Liver (tissue), 9 donors: ENCODE results near the gene PKP3. TPM values are rescaled to one million over a fixed set of nuclear protein-coding genes. Genes with fewer than 3 reads are reported as not detected.

Experiments used
- DNase-seq: peaks from one replicate; pipeline ENCODE4 v3.0.0-alpha.2; 2017; ENCODE audit warnings: low spot score
- H3K27ac ChIP-seq, 2 donors: one replicate each; pipeline ENCODE4 v1.7.0; 2013; ENCODE audit warnings: inconsistent platforms in 2 of 2, low read length in 2 of 2, control low read depth in 1 of 2, low read depth in 1 of 2, mild to moderate bottlenecking in 1 of 2
- H3K27me3 ChIP-seq, 4 donors: one replicate each; pipeline versions ENCODE4 v1.6.1 to v1.7.0; 2013; ENCODE audit warnings: low read length in 3 of 4, inconsistent platforms in 1 of 4, mild to moderate bottlenecking in 1 of 4, moderate library complexity in 1 of 4; ENCODE audit not compliant: control insufficient read depth in 4 of 4, insufficient read depth in 4 of 4
- H3K36me3 ChIP-seq, 4 donors: one replicate each; pipeline versions ENCODE4 v1.6.1 to v1.7.0; 2013; ENCODE audit warnings: low read length in 3 of 4, mild to moderate bottlenecking in 3 of 4, low read depth in 1 of 4, moderate library complexity in 1 of 4; ENCODE audit not compliant: control insufficient read depth in 4 of 4, insufficient read depth in 3 of 4
- H3K4me1 ChIP-seq, 4 donors: one replicate each; pipeline versions ENCODE4 v1.6.1 to v1.7.0; 2013; ENCODE audit warnings: low read length in 3 of 4, mild to moderate bottlenecking in 3 of 4, moderate library complexity in 1 of 4; ENCODE audit not compliant: control insufficient read depth in 4 of 4, insufficient read depth in 4 of 4
- H3K4me3 ChIP-seq, 3 donors: one replicate each; pipeline versions ENCODE4 v1.6.1 to v1.7.0; 2013; ENCODE audit warnings: low read length in 3 of 3, control low read depth in 1 of 3, low read depth in 1 of 3, mild to moderate bottlenecking in 1 of 3
- H3K9ac ChIP-seq, 2 donors: one replicate each; pipeline ENCODE4 v1.7.0; 2013; ENCODE audit warnings: low read length in 2 of 2, mild to moderate bottlenecking in 2 of 2, moderate library complexity in 2 of 2, control low read depth in 1 of 2, low read depth in 1 of 2
- H3K9me3 ChIP-seq, 4 donors: one replicate each; pipeline versions ENCODE4 v1.6.1 to v1.7.0; 2013; ENCODE audit warnings: low read length in 3 of 4; ENCODE audit not compliant: control insufficient read depth in 4 of 4
- FOXA1 ChIP-seq: IDR thresholded peaks from 2 replicates; pipeline ENCODE4 v1.6.1; 2016; ENCODE audit warnings: antibody characterized with exemption
- FOXA2 ChIP-seq: IDR thresholded peaks from 2 replicates; pipeline ENCODE4 v1.6.1; 2016; ENCODE audit warnings: antibody characterized with exemption
- GABPA ChIP-seq, 2 donors: IDR thresholded peaks in 1 of 2; conservative IDR thresholded peaks in 1 of 2; 2 replicates each; pipeline ENCODE4 v1.6.1; 2016; ENCODE audit warnings: antibody characterized with exemption in 2 of 2, mild to moderate bottlenecking in 1 of 2, moderate library complexity in 1 of 2
- HNF4A ChIP-seq, 2 donors: conservative IDR thresholded peaks; 2 replicates each; pipeline ENCODE4 v1.6.1; 2016; ENCODE audit warnings: antibody characterized with exemption in 2 of 2, mild to moderate bottlenecking in 2 of 2
- HNF4G ChIP-seq: IDR thresholded peaks from 2 replicates; pipeline ENCODE4 v1.6.1; 2016; ENCODE audit warnings: antibody characterized with exemption
- JUND ChIP-seq, 2 donors: IDR thresholded peaks; 2 replicates each; pipeline ENCODE4 v1.6.1; 2016; ENCODE audit warnings: antibody characterized with exemption in 2 of 2
- NR2F2 ChIP-seq: IDR thresholded peaks from 2 replicates; pipeline ENCODE4 v1.6.1; 2016; ENCODE audit warnings: antibody characterized with exemption
- RAD21 ChIP-seq, 2 donors: IDR thresholded peaks; 2 replicates each; pipeline ENCODE4 v1.6.1; 2016; ENCODE audit warnings: antibody characterized with exemption in 2 of 2, mild to moderate bottlenecking in 2 of 2
- RXRA ChIP-seq, 2 donors: IDR thresholded peaks; 2 replicates each; pipeline ENCODE4 v1.6.1; 2017 to 2018; ENCODE audit warnings: antibody characterized with exemption in 2 of 2, mild to moderate bottlenecking in 1 of 2
- SP1 ChIP-seq: IDR thresholded peaks from 2 replicates; pipeline ENCODE4 v1.6.1; 2018; ENCODE audit warnings: antibody characterized with exemption, mild to moderate bottlenecking
- TAF1 ChIP-seq: conservative IDR thresholded peaks from 2 replicates; pipeline ENCODE4 v1.6.1; 2016; ENCODE audit warnings: antibody characterized with exemption, mild to moderate bottlenecking
- YY1 ChIP-seq: IDR thresholded peaks from 2 replicates; pipeline ENCODE4 v1.6.1; 2016; ENCODE audit warnings: antibody characterized with exemption, mild to moderate bottlenecking
- WGBS: extraction: QIAGEN DNeasy Blood & Tissue Kit; methylation state at CpG from one replicate; pipeline ENCODE4 v1.1.7; 2013; 5-methylcytosine and 5-hydroxymethylcytosine counted together
- polyA plus RNA-seq, 2 donors: library from polyadenylated mRNA; stranded (reverse) in 1 of 2; unstranded in 1 of 2; fragments of 200-250 nt in 1 of 2; fragments of >200 nt in 1 of 2; fragmentation: Nextera tagmentation in 1 of 2; extraction: Ambion mirVana in 1 of 2; gene quantifications; one replicate each; pipeline versions ENCODE4 v1.2.1 to v1.2.3, GENCODE V29; 2013 to 2015
- total RNA-seq, 2 donors: library from RNA; depleted of rRNA; stranded (reverse); fragments of >200 nt; gene quantifications; one replicate each; pipeline ENCODE4 v1.2.3, GENCODE V29; 2014
- TF ChIP-seq, protein P1 (sequence below): IDR thresholded peaks from 2 replicates; pipeline ENCODE4 v1.6.1; 2016; ENCODE audit warnings: antibody characterized with exemption
- TF ChIP-seq, protein P2 (sequence below): IDR thresholded peaks from 2 replicates; pipeline ENCODE4 v1.6.1; 2016; ENCODE audit warnings: antibody characterized with exemption
- TF ChIP-seq, protein P3 (sequence below): IDR thresholded peaks from 2 replicates; pipeline ENCODE4 v1.6.1; 2016; ENCODE audit warnings: antibody characterized with exemption
- TF ChIP-seq, protein P4 (sequence below): fragments of 150-350 bp; IDR thresholded peaks from 2 replicates; pipeline ENCODE4 v1.5.1; 2017; ENCODE audit warnings: improper control_type of control experiment, low read depth, low read length; ENCODE audit not compliant: missing input control
- donor health status: healthy.
- donor health status: healthy.
- donor health status: healthy.
- donor health status: healthy.
- donor health status: healthy.

The PKP3 gene
- total and polyA plus RNA-seq, 4 donors, result 0.08 to 0.37 (median 0.25) TPM; not detected in 1

DNA sequence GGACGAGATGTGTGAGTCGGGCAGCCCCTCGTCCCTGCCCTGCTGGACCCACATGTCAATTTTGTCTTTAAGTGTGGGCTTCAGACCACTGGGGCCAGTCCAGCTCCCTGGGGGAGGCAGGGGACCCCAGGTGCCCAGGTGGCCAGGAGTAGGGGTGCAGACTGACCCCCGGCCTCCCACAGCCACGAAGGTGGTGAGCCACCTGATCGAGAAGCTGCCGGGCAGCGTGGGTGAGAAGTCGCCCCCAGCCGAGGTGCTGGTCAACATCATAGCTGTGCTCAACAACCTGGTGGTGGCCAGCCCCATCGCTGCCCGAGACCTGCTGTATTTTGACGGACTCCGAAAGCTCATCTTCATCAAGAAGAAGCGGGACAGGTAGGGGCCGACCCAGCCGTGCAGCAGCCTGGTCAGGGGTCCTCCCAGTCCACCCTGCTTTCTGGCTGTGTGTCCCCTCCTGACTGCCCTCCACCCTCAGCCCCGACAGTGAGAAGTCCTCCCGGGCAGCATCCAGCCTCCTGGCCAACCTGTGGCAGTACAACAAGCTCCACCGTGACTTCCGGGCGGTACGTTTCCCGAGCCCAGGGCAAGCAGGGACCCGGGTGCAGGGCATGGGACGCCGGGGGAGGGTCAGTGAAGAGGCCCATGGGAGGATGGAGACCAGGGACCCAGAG, 9.9 kb downstream of the PKP3 start:
- no peak overlapping the region for H3K4me3 ChIP-seq
- no peak for TF ChIP-seq FOXA2
- TF ChIP-seq YY1, result no peak
- TF ChIP-seq TAF1, result no peak
- no peak for TF ChIP-seq RAD21 (IDR thresholded peaks at IDR 0.05)
- TF ChIP-seq, protein P1, sequence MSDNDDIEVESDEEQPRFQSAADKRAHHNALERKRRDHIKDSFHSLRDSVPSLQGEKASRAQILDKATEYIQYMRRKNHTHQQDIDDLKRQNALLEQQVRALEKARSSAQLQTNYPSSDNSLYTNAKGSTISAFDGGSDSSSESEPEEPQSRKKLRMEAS, result no peak
- no peak for TF ChIP-seq RXRA (IDR thresholded peaks at IDR 0.05)
- TF ChIP-seq, protein P2, sequence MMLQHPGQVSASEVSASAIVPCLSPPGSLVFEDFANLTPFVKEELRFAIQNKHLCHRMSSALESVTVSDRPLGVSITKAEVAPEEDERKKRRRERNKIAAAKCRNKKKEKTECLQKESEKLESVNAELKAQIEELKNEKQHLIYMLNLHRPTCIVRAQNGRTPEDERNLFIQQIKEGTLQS, result no peak
- TF ChIP-seq NR2F2, result no peak
- no peak for TF ChIP-seq SP1
- no peaks in the 10 kb centered on the region for H3K9me3 ChIP-seq
- peaks cover 22 to 37% (median 28%) of the 10 kb centered on the region in 4 donors for H3K4me1 ChIP-seq
- H3K36me3 ChIP-seq, result peaks cover 0 to 2% (median 0%) of the 10 kb centered on the region in 4 donors
- WGBS, result 90% methylated on average over 27 of the region's 27 CpGs
- peaks cover 0 to under 1% (median 0%) of the 10 kb centered on the region in 4 donors for H3K27me3 ChIP-seq
- no peak for DNase-seq
- H3K27ac ChIP-seq, result no peak overlapping the region
- H3K9ac ChIP-seq, result no peak overlapping the region

DNA sequence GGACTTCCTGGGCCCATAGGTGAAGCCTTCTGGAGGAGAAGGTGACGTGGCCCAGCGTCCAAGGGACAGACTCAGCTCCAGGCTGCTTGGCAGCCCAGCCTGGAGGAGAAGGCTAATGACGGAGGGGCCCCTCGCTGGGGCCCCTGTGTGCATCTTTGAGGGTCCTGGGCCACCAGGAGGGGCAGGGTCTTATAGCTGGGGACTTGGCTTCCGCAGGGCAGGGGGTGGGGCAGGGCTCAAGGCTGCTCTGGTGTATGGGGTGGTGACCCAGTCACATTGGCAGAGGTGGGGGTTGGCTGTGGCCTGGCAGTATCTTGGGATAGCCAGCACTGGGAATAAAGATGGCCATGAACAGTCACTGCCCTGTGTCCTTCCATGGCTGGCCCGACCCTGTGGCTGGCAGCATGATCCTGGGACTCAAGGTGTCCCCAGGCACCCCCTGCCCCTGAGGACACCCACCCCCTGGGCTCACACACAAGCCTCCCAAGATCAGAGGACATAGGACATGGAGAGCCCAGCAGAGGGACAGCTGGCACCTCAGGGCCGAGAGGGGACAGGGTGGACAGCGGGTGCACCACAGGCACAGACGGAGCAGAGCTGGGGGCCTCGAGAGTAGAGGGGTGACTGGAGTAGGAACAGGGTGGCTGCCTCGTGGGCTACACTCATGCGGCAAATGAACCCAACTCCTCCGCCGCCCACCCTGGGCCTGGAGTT, 10.7 kb downstream of the PKP3 start:
- Histone ChIP-seq H3K9me3 (no peaks in the 10 kb centered on the region), H3K4me3 (no peak overlapping the region), H3K9ac (no peak overlapping the region), H3K27ac (no peak overlapping the region), H3K27me3 (no peaks in the 10 kb centered on the region), H3K4me1 (peaks cover 30 to 45% (median 36%) of the 10 kb centered on the region in 4 donors), H3K36me3 (peaks cover 0 to 2% (median 0%) of the 10 kb centered on the region in 4 donors)
- no peak for DNase-seq
- 91% methylated on average over 14 of the region's 14 CpGs for WGBS
- TF ChIP-seq JUND (IDR thresholded peaks at IDR 0.05) (no peak), FOXA1 (no peak), HNF4A (conservative IDR thresholded peaks at IDR 0.05) (no peak), RAD21 (IDR thresholded peaks at IDR 0.05) (no peak), GABPA (IDR thresholded peaks at IDR 0.05 in 1 of 2, conservative IDR thresholded peaks at IDR 0.05 in 1 of 2) (no peak)
- TF ChIP-seq, protein P2, result no peak

DNA sequence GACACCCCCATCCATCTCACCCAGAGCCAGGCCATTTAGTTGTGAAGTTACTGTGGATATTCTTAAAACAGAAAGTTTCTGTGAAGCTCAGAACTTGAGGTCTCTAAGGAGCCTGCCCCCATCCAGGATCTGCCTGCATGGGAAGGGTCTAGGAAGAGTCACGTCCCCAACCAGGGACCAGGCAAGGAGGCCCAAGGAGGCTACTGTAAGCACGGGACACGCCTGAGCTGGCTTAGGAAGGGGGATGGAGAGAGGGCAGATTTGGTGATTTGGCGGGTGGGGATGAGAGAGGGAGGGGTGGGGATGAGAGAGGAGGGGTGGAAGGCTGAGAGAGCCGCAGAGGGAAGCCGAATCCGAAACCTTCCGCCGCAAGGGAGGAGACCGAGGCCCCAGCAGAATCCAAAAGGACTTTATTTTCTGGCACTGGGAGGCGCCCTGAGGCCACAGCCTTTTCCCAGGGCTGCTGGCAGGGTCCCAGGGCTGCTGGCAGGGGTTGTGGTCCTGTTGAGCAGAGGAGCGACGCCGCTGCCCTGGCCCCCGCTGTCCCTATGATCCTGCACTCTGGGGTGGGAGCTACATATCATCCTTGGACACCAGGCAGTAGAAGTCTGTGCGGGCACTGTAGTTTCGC, 11.4 kb downstream of the PKP3 start:
- H3K27me3 ChIP-seq, result no peaks in the 10 kb centered on the region
- WGBS, result 41% methylated on average over 17 of the region's 17 CpGs
- H3K27ac ChIP-seq, result peak overlapping the region in 1 of 2 donors; percentile 65
- no peak overlapping the region for H3K9ac ChIP-seq
- TF ChIP-seq NR2F2 (no peak), HNF4G (no peak), JUND (IDR thresholded peaks at IDR 0.05) (no peak), RAD21 (IDR thresholded peaks at IDR 0.05) (peak; percentile 75 to 77), GABPA (IDR thresholded peaks at IDR 0.05 in 1 of 2, conservative IDR thresholded peaks at IDR 0.05 in 1 of 2) (no peak), TAF1 (no peak), FOXA2 (no peak), RXRA (IDR thresholded peaks at IDR 0.05) (peak in 1 of 2 donors; percentile 15), YY1 (no peak), HNF4A (conservative IDR thresholded peaks at IDR 0.05) (no peak)
- TF ChIP-seq, protein P3, sequence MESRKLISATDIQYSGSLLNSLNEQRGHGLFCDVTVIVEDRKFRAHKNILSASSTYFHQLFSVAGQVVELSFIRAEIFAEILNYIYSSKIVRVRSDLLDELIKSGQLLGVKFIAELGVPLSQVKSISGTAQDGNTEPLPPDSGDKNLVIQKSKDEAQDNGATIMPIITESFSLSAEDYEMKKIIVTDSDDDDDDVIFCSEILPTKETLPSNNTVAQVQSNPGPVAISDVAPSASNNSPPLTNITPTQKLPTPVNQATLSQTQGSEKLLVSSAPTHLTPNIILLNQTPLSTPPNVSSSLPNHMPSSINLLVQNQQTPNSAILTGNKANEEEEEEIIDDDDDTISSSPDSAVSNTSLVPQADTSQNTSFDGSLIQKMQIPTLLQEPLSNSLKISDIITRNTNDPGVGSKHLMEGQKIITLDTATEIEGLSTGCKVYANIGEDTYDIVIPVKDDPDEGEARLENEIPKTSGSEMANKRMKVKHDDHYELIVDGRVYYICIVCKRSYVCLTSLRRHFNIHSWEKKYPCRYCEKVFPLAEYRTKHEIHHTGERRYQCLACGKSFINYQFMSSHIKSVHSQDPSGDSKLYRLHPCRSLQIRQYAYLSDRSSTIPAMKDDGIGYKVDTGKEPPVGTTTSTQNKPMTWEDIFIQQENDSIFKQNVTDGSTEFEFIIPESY, result no peak
- TF ChIP-seq, protein P4, sequence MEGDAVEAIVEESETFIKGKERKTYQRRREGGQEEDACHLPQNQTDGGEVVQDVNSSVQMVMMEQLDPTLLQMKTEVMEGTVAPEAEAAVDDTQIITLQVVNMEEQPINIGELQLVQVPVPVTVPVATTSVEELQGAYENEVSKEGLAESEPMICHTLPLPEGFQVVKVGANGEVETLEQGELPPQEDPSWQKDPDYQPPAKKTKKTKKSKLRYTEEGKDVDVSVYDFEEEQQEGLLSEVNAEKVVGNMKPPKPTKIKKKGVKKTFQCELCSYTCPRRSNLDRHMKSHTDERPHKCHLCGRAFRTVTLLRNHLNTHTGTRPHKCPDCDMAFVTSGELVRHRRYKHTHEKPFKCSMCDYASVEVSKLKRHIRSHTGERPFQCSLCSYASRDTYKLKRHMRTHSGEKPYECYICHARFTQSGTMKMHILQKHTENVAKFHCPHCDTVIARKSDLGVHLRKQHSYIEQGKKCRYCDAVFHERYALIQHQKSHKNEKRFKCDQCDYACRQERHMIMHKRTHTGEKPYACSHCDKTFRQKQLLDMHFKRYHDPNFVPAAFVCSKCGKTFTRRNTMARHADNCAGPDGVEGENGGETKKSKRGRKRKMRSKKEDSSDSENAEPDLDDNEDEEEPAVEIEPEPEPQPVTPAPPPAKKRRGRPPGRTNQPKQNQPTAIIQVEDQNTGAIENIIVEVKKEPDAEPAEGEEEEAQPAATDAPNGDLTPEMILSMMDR, result peak; percentile 35
- H3K36me3 ChIP-seq, result peaks cover 0 to 2% (median 0%) of the 10 kb centered on the region in 4 donors
- DNase-seq, result no peak
- H3K4me1 ChIP-seq, result peaks cover 35 to 52% (median 42%) of the 10 kb centered on the region in 4 donors
- no peaks in the 10 kb centered on the region for H3K9me3 ChIP-seq
- peak overlapping the region; percentile 23 to 80 (median 74) for H3K4me3 ChIP-seq
